ENCODE data around the gene FREM1. TPM values are rescaled to one million over a fixed set of nuclear protein-coding genes. Genes with fewer than 3 reads are reported as not detected.

The FREM1 gene
- total and polyA plus RNA-seq, 2 of the 13 experiments (the other 11 are each of a cell fraction or from before 2014, with no cell fraction given): 64.3 to 202 TPM

GRCh38 chr9:14958989-14959388 lies 48.8 kb upstream of the FREM1 start:
- Histone ChIP-seq H3K9me3 (ENCODE audit: low read length) (no peaks in the 10 kb centered on the region), H3K79me2 (ENCODE audit: insufficient read depth, low read length) (peaks cover 12% of the 10 kb centered on the region), H3K9ac (ENCODE audit: insufficient read depth, low read depth, low read length) (no peak overlapping the region), H3K4me3 (replicated peaks in 1 of 3; ENCODE audit: insufficient read depth in 1 of 3, low read depth in 2 of 3, low read length in 3 of 3) (no peak overlapping the region), H3K27ac (ENCODE audit: extremely low read length, insufficient read depth, low read length) (no peak overlapping the region), H4K20me1 (ENCODE audit: insufficient read depth, low read length) (no peaks in the 10 kb centered on the region), H3K36me3 (replicated peaks in 1 of 2; ENCODE audit: control insufficient read depth in 1 of 2, insufficient read depth in 2 of 2, low read length in 2 of 2) (no peaks in the 10 kb centered on the region), H2AFZ (ENCODE audit: low read length) (peak overlapping the region; percentile 65), H3K4me2 (ENCODE audit: low read depth, low read length) (no peak overlapping the region), H3K27me3 (ENCODE audit: control insufficient read depth in 1 of 2, insufficient read depth in 2 of 2, low read length in 2 of 2) (no peaks in the 10 kb centered on the region; a peak in 1 of 5 replicates), H3K4me1 (ENCODE audit: insufficient read depth, low read length) (peaks cover 40% of the 10 kb centered on the region)
- FAIRE-seq (no peak), DNase-seq (ENCODE audit: low spot score) (no peak), ATAC-seq (no peak)
- CTCF ChIA-PET (ENCODE audit: low intra/inter-chr PET ratio, low total read pairs): no interaction called here
- TF ChIP-seq, protein P1, sequence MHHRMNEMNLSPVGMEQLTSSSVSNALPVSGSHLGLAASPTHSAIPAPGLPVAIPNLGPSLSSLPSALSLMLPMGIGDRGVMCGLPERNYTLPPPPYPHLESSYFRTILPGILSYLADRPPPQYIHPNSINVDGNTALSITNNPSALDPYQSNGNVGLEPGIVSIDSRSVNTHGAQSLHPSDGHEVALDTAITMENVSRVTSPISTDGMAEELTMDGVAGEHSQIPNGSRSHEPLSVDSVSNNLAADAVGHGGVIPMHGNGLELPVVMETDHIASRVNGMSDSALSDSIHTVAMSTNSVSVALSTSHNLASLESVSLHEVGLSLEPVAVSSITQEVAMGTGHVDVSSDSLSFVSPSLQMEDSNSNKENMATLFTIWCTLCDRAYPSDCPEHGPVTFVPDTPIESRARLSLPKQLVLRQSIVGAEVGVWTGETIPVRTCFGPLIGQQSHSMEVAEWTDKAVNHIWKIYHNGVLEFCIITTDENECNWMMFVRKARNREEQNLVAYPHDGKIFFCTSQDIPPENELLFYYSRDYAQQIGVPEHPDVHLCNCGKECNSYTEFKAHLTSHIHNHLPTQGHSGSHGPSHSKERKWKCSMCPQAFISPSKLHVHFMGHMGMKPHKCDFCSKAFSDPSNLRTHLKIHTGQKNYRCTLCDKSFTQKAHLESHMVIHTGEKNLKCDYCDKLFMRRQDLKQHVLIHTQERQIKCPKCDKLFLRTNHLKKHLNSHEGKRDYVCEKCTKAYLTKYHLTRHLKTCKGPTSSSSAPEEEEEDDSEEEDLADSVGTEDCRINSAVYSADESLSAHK (CRISPR knock-in tag; IDR thresholded peaks at IDR 0.05; ENCODE audit: borderline replicate concordance): no peak
- TF ChIP-seq GATAD1 (CRISPR knock-in tag; IDR thresholded peaks at IDR 0.05): no peak
- TF ChIP-seq NAIF1 (CRISPR knock-in tag; IDR thresholded peaks at IDR 0.05; ENCODE audit: borderline replicate concordance): no peak
- in situ Hi-C loops (cut with HindIII; ENCODE audit: extremely low pct_ligation_motif_present, low pct_unique_long_range_greater_than_20kb) (no loop called here), intact Hi-C loops (cut with micrococcal nuclease; ENCODE audit: unreplicated experiment) (no loop called here)
- POLR2A ChIA-PET: no interaction called here
- no TSS peak for BruUV-seq (replicated peaks)

- Histone ChIP-seq H3K4me3 (replicated peaks in 1 of 3; ENCODE audit: insufficient read depth in 1 of 3, low read depth in 2 of 3, low read length in 3 of 3) (no peak overlapping the region), H3K27ac (ENCODE audit: extremely low read length, insufficient read depth, low read length) (no peak overlapping the region), H3K27me3 (ENCODE audit: control insufficient read depth in 1 of 2, insufficient read depth in 2 of 2, low read length in 2 of 2) (no peaks in the 10 kb centered on the region; a peak in 1 of 5 replicates), H3K79me2 (ENCODE audit: insufficient read depth, low read length) (peaks cover 4% of the 10 kb centered on the region), H3K9ac (ENCODE audit: insufficient read depth, low read depth, low read length) (no peak overlapping the region), H2AFZ (ENCODE audit: low read length) (no peak overlapping the region), H3K9me3 (ENCODE audit: low read length) (no peaks in the 10 kb centered on the region), H3K36me3 (replicated peaks in 1 of 2; ENCODE audit: control insufficient read depth in 1 of 2, insufficient read depth in 2 of 2, low read length in 2 of 2) (no peaks in the 10 kb centered on the region), H3K4me1 (ENCODE audit: insufficient read depth, low read length) (peaks cover 26% of the 10 kb centered on the region), H3K4me2 (ENCODE audit: low read depth, low read length) (no peak overlapping the region), H4K20me1 (ENCODE audit: insufficient read depth, low read length) (no peaks in the 10 kb centered on the region)
- POLR2A ChIA-PET: no interaction called here
- CTCF ChIA-PET (ENCODE audit: low intra/inter-chr PET ratio, low total read pairs): no interaction called here
- DNase-seq (ENCODE audit: low spot score) (no peak), ATAC-seq (no peak), FAIRE-seq (no peak)
- in situ Hi-C loops (cut with HindIII; ENCODE audit: extremely low pct_ligation_motif_present, low pct_unique_long_range_greater_than_20kb) (no loop called here), intact Hi-C loops (cut with micrococcal nuclease; ENCODE audit: unreplicated experiment) (no loop called here)
- TF ChIP-seq, protein P2, sequence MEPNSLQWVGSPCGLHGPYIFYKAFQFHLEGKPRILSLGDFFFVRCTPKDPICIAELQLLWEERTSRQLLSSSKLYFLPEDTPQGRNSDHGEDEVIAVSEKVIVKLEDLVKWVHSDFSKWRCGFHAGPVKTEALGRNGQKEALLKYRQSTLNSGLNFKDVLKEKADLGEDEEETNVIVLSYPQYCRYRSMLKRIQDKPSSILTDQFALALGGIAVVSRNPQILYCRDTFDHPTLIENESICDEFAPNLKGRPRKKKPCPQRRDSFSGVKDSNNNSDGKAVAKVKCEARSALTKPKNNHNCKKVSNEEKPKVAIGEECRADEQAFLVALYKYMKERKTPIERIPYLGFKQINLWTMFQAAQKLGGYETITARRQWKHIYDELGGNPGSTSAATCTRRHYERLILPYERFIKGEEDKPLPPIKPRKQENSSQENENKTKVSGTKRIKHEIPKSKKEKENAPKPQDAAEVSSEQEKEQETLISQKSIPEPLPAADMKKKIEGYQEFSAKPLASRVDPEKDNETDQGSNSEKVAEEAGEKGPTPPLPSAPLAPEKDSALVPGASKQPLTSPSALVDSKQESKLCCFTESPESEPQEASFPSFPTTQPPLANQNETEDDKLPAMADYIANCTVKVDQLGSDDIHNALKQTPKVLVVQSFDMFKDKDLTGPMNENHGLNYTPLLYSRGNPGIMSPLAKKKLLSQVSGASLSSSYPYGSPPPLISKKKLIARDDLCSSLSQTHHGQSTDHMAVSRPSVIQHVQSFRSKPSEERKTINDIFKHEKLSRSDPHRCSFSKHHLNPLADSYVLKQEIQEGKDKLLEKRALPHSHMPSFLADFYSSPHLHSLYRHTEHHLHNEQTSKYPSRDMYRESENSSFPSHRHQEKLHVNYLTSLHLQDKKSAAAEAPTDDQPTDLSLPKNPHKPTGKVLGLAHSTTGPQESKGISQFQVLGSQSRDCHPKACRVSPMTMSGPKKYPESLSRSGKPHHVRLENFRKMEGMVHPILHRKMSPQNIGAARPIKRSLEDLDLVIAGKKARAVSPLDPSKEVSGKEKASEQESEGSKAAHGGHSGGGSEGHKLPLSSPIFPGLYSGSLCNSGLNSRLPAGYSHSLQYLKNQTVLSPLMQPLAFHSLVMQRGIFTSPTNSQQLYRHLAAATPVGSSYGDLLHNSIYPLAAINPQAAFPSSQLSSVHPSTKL (CRISPR knock-in tag; IDR thresholded peaks at IDR 0.05): no peak
- TF ChIP-seq WIZ (CRISPR knock-in tag; IDR thresholded peaks at IDR 0.05) (no peak), ZNF329 (CRISPR knock-in tag; IDR thresholded peaks at IDR 0.05; ENCODE audit: low read depth) (no peak)
- BruUV-seq (replicated peaks): no TSS peak
- 29% methylated on average over 2 of the region's 2 CpGs for WGBS (ENCODE audit: low lambda C conversion rate)
Measured at GRCh38 chr9:14957109-14957508, 46.9 kb upstream of the FREM1 start.
